Head of caudate nucleus (tissue), 42 donors: ENCODE results near the gene FAM117B.
A peak's percentile ranks its signal among the peaks of the same experiment; 100 is the strongest.
"Not testable (repeated sequence)": the region's sequence is repeated elsewhere in the genome, so short reads cannot be mapped to it uniquely, and the experiment has no call there.

Experiments
- DNase-seq, 42 donors: peaks; one replicate each; pipeline versions ENCODE4 v3.0.0 to v3.0.0-alpha.2; 2020 to 2021; ENCODE audit warnings: mixed read lengths in 7 of 42
- intact Hi-C: fragments of 100-400 bp; cut with DNase I; formaldehyde crosslinking; loops from one replicate; pipeline ENCODE4 v1.15.0; 2022

The FAM117B gene

DNA sequence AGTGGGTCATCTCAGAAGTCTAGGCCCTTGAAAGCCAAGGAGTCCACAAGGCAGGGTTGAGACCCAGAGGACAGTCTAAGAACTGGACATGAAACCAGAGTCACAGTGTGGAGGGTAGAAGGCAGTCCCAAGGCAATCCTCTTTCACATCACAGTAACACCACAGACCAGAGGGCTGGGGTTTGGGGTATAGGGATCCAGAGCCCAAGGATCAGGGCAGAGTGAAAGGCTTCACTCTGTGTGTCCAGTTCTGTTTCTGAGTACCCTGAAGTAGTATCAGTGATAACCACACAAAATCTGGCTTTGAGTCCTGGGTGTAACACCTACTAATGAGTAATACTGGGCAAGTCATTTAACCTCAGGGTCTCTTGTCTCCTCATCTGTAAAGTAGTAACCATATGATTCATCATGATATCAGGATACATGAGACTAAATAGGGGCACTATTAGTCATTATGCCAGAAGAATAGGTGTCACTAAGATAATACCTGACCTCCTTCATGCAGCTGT, 145.8 kb downstream of the FAM117B start:
- intact Hi-C loops: no loop called here
- no peak for DNase-seq

GRCh38 chr2:202782940-202783558, 148.3 kb downstream of the FAM117B start:
- intact Hi-C loops: no loop called here

GRCh38 chr2:202786842-202787241, 152.1 kb downstream of the FAM117B start:
- no peak for DNase-seq
- intact Hi-C loops: no loop called here

More at GRCh38 chr2:202782940-202783558, 148.3 kb downstream of the FAM117B start:
- DNase-seq: no peak

DNA sequence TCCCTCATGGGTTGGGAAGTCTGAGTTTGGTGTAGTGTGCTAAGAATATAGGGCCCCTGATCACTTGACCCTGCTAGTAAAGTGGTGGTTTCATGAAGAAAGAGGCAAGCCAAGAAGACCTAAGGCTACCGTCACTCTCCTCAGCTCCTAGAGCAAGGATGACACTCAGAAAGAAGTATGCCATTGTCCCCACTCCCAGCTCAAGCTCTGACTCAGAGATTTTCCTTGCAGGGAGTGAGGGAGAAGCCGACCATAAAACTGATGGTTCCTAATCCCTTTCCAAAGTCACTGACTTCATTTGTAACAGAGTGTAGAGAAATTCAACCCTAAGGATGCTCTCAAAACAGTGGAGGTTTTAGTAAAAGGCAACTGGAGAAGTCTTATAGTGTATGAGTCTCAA, 155.9 kb downstream of the FAM117B start:
- intact Hi-C loops: no loop called here

GRCh38 chr2:202797944-202798343, 163.2 kb downstream of the FAM117B start:
- no peak for DNase-seq
- intact Hi-C loops: no loop called here

More for the DNA sequence above, 155.9 kb downstream of the FAM117B start:
- DNase-seq: no peak

GRCh38 chr2:202805911-202806310, 171.1 kb downstream of the FAM117B start:
- peak in 5 of 42 donors; percentile 3 to 59 (median 19) for DNase-seq
- intact Hi-C loops: not testable (repeated sequence)

DNA sequence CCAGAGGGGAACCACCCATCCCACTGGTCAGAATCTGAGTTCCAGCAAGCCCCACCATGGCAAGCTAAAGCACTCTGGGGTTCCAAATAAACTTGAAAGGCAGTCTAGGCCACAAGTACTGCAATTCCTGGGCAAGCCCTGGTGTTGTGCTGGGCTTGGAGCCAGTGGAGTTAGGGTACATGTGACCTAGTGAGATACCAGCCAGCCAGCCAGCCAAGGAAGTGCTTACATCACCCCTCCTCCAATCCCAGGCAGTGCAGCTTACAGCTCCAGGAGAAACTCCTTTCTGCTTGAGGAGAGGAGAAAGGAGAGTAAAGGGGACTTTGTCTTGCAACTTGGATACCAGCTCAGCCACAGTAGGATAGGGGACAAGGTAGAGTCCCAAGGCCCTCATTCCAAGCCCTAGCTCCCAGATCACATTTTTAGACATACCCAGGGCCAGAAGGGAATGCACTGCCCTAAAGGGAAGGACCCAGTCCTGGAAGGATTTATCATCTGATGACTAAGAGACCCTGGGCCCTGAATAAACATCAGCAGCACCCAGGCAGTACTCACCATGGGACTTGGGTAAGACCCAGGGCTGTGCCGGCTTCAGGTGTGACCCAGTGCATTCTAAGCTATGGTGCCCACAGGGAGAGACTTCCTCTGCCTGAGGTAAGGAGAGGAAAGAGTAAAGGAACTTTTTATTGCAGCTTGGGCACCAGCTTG, 172.8 kb downstream of the FAM117B start:
- intact Hi-C loops: not testable (repeated sequence)
- DNase-seq: peak in 38 of 42 donors; percentile 9 to 83 (median 46)

- DNase-seq: no peak
- intact Hi-C loops: no loop called here
These were observed 174.0 kb downstream of the FAM117B start for GRCh38 chr2:202808754-202809153.

DNA sequence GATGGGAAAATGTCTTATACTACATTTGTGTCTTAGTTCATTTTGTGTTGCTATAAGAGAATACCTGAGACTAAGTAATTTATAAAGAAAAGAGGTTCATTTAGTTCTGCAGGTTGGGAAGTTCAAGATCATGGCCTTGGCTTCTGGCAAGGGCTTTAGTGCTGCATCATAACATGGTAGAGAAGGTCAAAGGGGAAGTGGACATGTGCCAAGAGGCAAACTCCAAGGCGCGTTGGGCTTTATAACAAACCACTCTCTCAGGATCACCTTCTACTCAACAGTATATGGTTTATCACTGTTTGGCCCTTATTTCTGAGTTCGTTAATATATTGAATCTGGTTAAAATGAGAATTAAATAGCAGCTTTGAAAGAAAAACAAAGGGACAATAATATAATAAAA, 178.6 kb downstream of the FAM117B start:
- no peak for DNase-seq
- intact Hi-C loops: no loop called here

DNA sequence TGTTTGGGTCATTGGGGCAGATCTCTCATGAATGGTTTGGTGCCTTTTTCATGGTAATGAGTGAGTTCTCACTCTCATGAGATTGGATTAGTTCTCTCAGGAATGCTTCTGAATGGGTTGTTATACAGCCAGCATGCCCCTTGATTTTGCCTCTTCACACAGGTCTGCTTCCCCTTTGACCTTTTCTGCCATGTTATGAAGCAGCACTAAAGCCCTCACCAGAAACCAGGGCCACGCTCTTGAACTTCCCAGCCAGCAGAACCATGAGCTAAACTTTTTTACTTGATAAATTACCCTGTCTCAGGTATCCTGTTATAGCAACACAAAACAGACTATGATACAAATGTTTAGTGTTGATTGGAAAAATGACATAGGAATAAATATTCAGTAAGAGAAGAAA, 179.5 kb downstream of the FAM117B start:
- intact Hi-C loops: no loop called here
- DNase-seq: no peak

GRCh38 chr2:202815548-202816360, 181.0 kb downstream of the FAM117B start:
- DNase-seq: peak in 14 of 42 donors; percentile 7 to 63 (median 26)
- intact Hi-C loops: no loop called here

- intact Hi-C loops: no loop called here
- DNase-seq: no peak
These were observed 183.0 kb downstream of the FAM117B start for GRCh38 chr2:202817771-202818170.

- DNase-seq: no peak
- intact Hi-C loops: no loop called here
These were observed 183.6 kb downstream of the FAM117B start for GRCh38 chr2:202818321-202818720.
